Measurements from ENCODE around the gene ADD2.
"Not testable (repeated sequence)": the region's sequence is repeated elsewhere in the genome, so short reads cannot be mapped to it uniquely, and the experiment has no call there.

ADD2 gene

DNA sequence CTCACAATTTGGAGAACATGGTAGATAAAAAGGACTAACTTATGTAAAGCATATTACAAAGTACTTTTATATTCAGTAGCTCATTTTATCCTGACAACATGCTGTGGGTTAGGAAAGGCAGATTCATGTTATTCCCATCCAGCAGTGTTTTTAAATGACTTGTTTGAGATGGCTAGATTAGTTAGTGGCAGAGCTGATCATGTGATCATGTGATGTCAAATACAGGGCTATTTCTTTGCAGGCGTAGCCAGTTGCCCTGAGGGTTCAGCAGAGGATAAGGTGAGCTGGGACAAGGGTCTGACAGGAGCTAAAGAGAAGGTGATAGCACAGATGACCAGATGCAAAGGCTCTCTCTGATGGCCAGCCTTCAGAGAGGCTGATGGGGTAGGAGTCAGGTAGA is 97.8 kb downstream of the ADD2 start:
- DNase-seq: no peak

GRCh38 chr2:70668911-70669310 is 99.1 kb downstream of the ADD2 start:
- no peak for DNase-seq

DNA sequence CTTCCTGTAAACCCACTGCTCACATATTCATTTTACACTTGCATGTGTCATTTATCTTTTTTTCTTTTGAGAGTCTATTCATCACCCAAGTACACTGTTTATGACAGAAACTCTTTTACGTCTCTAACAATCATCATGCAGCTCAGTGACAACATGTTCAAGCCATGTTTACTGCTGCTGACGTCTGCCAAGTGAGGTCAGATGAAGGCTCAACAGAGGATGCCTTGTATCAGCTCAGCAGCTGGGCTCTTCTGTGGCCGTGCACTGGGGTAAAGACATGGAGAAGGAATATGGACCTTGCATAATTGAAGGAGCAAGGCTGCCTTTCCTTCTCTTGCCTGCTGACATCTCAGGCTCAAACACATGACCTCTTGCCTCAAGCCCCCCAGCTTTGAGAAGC is 99.6 kb downstream of the ADD2 start:
- no peak for DNase-seq

DNA sequence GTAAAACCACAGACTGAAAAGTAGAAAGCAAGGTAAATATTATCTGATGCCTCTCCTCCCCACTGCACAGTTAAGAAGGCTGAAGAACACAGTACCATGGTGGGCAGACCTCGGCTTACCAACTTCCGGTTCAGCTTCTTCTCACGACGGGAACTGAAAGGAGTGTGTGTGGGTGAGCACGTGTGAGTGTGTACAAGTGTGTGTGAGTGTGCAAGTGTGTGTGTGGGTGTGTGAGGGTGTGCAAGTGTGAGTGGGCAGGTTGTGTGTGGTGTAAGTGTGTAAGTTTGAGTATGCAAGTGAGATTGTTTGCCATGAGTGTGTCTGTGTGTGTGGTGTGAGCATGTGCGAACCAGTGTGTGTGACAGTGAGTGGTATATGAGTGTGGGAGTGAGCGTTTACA is 103.5 kb downstream of the ADD2 start:
- no peak for DNase-seq

- DNase-seq: no peak
Measured at GRCh38 chr2:70663411-70663810, 104.6 kb downstream of the ADD2 start.

DNA sequence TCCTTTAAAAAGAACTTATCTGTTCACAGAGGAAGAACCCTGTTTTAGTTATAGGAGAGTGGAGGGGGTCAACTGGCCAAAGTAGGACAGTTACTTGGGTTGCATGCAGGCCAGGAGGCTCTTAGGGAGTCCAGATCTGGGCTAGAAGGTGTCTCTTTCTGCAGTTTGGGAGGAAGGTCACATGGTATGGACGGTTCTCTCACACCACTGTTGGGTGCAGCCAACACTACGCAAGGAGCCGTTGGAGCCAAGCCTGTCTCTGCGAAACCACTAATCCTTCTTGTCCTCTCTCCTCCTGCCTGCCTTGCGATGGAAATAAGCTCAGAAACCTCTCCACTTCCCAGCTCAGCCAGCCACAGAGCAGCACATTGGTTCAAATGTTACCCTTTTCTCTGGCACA is 108.4 kb downstream of the ADD2 start:
- no peak for DNase-seq

GRCh38 chr2:70658476-70658875 is 109.5 kb downstream of the ADD2 start:
- DNase-seq: no peak

DNA sequence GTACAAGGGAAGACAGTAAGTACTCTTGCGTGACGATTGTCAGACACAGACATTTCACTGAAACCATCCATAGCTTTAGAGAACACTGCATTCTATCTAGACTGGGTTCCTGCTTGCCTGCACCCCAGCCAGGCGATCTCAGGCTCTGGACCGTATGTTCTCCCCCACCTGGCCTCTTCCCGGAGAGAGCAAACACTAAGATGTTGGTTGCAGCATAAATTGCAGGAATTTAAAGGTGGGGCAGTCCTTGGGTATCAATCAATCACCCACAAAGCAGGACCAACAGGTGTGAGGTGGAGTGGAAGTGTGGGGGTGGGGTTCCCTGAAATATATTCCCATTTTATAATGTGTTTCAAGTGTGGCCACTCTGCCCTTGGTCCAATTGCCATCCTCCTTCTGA is 110.8 kb downstream of the ADD2 start:
- DNase-seq: no peak

DNA sequence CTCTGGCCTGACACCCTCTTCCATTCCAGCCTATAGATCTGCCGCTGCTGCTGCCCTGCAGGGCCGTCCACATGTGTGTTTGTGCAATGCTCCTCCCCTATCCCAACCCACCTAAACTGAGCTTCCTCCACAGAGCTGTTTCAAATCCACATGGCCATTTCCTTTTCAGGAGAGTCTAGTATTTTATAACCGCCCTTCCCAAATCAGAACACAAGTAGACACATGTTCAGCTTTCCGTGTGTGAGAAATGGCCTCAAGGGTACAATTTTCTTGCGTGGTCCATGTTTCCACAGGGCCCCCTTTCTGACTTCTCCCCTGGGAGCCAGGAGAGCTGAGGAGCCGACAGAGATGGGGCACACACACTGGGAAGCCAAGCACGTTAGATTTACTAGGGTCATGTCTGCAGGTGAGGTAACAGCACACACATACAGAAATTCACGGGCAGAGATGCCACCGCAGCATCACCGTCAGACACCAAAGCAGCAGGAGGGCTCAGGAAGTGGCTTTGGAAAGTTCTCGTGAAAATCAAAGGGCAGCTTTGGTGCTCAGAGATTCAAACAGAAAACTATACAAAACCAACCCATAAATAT is 111.5 kb downstream of the ADD2 start:
- no peak for DNase-seq

GRCh38 chr2:70655786-70656185 is 112.2 kb downstream of the ADD2 start:
- no peak for DNase-seq

DNA sequence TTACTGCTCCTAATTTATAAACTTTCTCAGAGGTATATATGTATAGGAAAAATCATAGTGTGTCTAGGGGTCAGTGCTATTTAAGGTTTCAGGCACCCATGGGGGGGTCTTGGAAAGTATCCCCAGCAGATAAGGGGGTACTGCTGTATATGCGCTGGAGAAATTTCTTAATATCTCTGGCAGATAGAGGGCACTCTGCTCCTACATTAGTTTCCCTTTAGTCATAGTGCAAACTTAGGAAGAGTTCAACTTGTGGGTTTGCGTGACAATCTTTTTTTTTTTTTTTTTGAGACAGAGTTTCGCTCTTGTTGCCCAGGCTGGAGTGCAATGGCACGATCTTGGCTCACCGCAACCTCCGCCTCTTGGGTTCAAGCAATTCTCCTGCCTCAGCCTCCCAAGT is 112.8 kb downstream of the ADD2 start:
- not testable (repeated sequence) for DNase-seq

DNA sequence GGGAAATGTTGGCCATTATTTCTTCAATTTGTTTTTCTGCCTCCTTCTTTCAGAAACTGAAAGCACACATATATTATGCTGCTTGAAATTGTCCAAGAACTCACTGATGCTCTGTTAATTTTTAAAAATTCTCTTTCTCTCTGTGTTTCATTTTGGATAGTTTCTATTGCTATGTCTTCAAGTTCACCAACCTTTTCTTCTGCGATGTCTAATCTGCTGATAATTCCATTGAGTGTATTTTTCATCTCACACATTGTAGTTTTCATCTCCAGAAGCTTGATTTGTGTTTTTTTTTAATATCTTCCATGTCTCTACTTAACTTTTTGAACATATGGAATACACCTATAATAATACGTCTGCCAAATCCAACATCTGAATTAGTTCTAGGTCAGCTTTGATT is 116.3 kb downstream of the ADD2 start:
- no peak for DNase-seq

DNA sequence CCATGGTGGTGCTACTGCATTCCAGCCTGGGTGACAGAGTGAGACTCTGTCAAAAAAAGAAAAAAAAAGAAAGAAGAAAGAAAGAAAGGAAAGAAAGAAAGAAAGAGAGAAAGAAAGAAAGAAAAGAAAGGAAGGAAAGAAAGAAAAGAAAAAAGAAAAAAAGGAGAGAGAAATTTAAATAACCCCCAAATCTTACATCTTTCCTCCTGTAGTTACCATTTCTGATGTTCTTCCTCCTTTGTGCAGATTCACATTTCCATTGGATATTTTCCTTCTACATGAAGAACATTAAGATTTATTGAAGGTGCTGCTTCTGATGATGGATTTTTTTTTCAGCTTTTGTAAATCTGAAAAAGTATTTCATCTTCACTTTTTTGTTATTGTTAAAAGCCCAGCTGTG is 117.0 kb downstream of the ADD2 start:
- DNase-seq: no peak

GRCh38 chr2:70648961-70649360 is 119.0 kb downstream of the ADD2 start:
- no peak for DNase-seq

DNA sequence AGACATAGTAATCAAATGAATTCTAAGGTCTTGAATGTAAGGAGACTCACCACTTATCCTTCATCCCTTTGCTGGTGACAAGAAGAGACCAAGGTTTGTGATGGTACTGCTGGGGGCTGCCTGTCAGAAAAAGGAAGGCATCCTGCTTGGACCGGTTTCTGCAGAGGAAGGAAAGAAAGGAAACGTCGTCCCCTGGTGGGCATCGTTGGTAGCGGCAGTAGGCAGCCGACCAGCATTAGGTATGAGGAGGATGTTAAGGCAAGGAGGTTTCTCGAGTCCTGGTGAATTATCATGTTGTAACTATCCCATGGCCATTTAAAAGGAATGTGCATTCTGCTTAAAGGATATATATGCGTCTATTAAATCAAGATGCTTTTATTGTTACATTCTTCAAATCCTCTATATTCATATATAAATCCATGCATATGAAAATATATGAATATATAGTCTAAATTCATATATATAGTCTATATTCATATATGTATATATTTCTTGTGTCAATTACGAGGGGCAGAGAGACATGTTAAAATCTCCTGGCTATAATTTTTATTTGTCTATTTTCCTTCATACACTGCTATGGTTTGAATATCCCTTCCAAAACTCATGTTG is 120.0 kb downstream of the ADD2 start:
- DNase-seq: peak; percentile 80

GRCh38 chr2:70646420-70646818 is 121.6 kb downstream of the ADD2 start:
- DNase-seq: no peak

- DNase-seq: no peak
Measured at GRCh38 chr2:70645733-70646419, 122.1 kb downstream of the ADD2 start.

DNA sequence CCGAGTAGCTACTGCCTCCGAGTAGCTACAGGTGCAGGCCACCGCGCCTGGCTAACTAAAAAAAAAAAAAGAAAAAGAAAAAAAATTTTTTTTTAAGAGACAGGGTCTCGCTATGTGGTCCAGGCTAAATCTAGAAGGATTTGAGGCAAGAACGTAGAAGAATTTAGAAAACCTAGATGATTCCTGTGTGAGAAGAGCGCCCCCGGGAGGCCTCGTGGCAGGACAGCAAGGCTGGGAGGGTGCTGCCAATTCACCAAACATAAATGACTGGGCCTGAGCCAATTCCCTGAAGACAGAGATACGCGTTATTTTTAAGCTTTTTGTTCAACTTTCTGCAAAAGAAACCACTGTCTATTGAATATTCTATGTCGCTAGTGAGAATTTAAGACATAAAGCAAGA is 124.3 kb downstream of the ADD2 start:
- DNase-seq: no peak

DNA sequence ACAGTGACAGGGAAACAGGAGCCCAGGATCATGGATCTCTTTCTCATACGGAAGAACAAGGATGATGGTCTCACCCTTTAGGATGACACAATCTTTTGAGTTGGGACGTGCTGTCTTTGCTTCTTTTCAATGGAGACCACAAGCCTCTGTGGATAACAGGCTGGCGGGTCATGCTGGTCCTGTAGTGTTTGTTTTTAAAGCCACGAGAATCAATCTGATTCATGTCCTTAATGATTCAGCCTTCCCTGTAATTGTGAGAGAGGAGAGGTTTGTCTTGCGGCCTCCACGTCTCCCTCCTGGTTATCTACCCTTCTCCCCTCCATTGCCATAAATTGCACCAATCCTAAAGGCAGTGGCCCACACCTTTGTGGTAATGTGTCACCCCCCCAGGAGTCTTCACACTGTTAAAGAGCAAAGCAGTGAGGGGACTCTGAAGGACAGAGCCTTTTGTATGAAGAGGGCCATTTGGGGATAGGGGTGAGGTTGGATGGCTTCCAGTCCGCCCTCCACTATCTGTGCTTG is 126.7 kb downstream of the ADD2 start:
- no peak for DNase-seq

GRCh38 chr2:70639841-70640436 is 128.1 kb downstream of the ADD2 start:
- DNase-seq: no peak

GRCh38 chr2:70638561-70638960 is 129.4 kb downstream of the ADD2 start:
- DNase-seq: no peak

DNA sequence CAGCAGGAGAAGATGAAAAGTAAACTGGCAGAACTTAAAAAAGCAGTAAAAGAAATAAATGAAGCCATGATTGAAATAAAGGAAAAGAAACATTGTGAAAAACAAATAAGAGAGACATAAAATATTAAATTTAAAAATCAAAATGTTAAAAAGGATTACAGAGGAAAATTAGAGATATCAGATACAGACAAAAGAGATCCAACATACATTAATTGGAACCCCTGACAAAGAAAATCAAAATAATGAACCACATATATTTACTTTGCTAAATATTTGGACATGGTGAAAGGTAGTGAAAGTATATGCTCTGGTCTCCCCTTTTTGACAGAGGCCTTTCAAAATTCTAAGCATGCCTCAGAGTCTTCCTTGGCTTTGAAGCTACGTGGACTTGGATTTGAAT is 134.5 kb downstream of the ADD2 start:
- no peak for DNase-seq

GRCh38 chr2:70632966-70633365 is 135.0 kb downstream of the ADD2 start:
- no peak for DNase-seq

DNA sequence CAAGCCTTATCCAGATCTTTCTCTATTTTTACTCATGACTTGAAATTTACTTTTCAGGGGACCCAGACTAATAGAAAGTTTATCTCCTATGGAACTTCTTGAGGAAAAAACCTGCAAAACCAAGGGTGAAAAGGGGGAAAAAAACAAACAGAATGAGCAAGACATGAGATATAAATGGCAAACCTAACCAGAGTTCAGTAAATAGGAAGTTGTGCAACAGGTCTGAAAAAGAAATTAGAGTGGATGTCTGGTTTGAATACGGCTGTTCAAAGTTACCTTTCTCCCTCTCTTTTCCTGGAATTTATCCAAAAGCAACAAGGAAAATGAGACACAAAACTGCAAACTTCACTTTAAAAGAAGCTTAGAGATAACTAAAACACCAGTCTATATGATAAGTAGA is 135.6 kb downstream of the ADD2 start:
- DNase-seq: no peak
